Measurements from ENCODE around the gene MAMLD1.

Gene MAMLD1

DNA sequence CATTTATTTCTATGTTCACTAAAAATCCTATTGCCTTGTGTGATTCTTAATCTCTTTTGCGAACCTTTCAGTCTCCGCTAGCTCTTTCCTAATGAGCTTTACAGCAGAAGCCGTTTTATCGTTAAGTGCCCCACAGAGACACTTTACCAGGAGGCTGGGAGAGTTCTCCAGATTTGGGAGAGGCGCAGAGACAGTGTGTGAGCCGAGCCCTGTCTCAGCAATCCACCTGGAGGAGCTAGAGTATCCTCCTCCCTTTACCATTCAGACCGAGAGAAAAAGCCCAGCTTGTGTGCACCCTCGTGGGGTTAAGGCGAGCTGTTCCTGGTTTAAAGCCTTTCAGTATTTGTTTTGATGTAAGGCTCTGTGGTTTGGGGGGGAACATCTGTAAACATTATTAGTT is 150.4 kb downstream of the MAMLD1 start:
- Histone ChIP-seq H3K4me3 (replicated peaks; ENCODE audit: low read depth, low read length) (no peak overlapping the region), H3K27me3 (replicated peaks; ENCODE audit: control insufficient read depth, insufficient read depth, low read length) (no peaks in the 10 kb centered on the region; the same call in none of the 2 replicates), H3K36me3 (ENCODE audit: control insufficient read depth, insufficient read depth, low read length) (no peaks in the 10 kb centered on the region)
- DNase-seq (ENCODE audit: extremely low read depth, insufficient read length), result no peak
- TF ChIP-seq, protein P1, sequence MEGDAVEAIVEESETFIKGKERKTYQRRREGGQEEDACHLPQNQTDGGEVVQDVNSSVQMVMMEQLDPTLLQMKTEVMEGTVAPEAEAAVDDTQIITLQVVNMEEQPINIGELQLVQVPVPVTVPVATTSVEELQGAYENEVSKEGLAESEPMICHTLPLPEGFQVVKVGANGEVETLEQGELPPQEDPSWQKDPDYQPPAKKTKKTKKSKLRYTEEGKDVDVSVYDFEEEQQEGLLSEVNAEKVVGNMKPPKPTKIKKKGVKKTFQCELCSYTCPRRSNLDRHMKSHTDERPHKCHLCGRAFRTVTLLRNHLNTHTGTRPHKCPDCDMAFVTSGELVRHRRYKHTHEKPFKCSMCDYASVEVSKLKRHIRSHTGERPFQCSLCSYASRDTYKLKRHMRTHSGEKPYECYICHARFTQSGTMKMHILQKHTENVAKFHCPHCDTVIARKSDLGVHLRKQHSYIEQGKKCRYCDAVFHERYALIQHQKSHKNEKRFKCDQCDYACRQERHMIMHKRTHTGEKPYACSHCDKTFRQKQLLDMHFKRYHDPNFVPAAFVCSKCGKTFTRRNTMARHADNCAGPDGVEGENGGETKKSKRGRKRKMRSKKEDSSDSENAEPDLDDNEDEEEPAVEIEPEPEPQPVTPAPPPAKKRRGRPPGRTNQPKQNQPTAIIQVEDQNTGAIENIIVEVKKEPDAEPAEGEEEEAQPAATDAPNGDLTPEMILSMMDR (IDR thresholded peaks at IDR 0.05; ENCODE audit: insufficient read depth, low read length, poor library complexity, severe bottlenecking), result no peak

DNA sequence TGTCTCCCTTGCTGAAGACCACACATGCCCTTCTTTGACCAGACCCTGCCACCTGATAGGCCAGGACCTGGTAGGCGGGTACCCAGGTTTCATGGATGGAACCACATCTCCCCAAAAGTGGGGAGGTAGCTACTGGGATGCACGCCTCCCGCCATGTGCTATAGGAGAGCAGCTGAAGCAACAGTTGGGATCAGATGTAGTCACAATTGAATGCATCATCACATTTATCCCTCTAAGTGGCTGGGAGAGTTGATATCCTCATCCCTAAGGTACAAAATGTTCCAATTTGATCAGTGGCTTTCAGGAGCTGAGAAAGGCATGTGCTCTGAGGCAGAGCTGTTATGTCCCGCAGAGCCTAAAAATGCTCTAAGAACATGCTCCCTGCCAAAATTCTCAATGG is 151.3 kb downstream of the MAMLD1 start:
- Histone ChIP-seq H3K36me3 (ENCODE audit: control insufficient read depth, insufficient read depth, low read length) (no peaks in the 10 kb centered on the region), H3K27me3 (replicated peaks; ENCODE audit: control insufficient read depth, insufficient read depth, low read length) (no peaks in the 10 kb centered on the region; the same call in none of the 2 replicates), H3K4me3 (replicated peaks; ENCODE audit: low read depth, low read length) (no peak overlapping the region)
- TF ChIP-seq, protein P1 (IDR thresholded peaks at IDR 0.05; ENCODE audit: insufficient read depth, low read length, poor library complexity, severe bottlenecking), result no peak
- DNase-seq (ENCODE audit: extremely low read depth, insufficient read length), result no peak

DNA sequence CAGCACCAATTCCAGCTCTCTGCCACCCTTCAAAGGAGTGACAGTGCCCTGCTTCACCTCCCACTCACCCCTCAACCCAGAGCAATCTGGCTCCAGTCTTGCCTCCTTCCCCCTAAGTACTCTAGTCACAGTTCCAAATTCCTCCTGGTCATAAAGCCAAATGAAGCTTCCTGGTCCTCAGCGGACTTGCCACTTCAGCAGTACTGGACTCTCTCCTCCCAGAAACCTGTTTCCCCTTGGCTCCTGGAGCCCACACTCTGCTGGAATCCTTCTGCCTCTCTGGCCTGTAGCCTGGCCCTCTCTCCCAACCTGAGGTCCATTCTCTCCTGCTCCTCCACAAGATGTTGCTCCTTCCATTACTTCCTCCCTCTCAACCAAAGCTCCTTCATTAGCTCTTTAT is 152.7 kb downstream of the MAMLD1 start:
- DNase-seq (ENCODE audit: extremely low read depth, insufficient read length), result no peak
- no peak overlapping the region for H3K4me3 ChIP-seq (replicated peaks; ENCODE audit: low read depth, low read length)
- no peaks in the 10 kb centered on the region for H3K36me3 ChIP-seq (ENCODE audit: control insufficient read depth, insufficient read depth, low read length)
- TF ChIP-seq, protein P1 (IDR thresholded peaks at IDR 0.05; ENCODE audit: insufficient read depth, low read length, poor library complexity, severe bottlenecking), result no peak
- no peaks in the 10 kb centered on the region; the same call in none of the 2 replicates for H3K27me3 ChIP-seq (replicated peaks; ENCODE audit: control insufficient read depth, insufficient read depth, low read length)

DNA sequence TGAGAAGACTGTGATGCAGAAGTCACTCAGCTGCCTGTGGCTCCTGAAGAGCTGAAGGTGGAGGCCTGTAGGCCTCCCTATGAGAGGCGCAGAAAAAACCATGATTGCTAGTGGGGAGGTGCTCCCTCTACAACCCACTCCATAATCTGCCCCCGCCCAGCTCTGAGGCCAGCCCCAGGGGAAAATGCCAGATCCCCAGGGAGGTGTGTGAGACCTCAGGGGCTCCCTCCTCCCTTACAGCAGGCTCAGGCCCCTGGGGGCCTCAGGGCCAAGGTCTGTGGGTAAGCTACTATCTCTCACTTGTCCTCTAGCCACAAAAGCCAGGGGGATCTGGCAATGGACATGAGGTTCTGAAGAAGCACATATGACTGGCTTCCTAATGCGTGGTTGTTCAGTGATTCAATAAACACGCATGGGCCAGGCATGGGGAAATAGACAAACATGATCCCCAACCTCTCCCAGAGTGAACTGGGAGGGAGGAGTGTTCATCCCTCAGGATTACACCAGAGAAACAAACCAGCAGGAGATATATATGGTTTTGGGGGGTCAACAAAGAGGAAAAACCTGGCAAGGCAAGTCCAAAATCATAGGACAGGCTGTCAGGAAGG is 154.3 kb downstream of the MAMLD1 start:
- no peaks in the 10 kb centered on the region; the same call in none of the 2 replicates for H3K27me3 ChIP-seq (replicated peaks; ENCODE audit: control insufficient read depth, insufficient read depth, low read length)
- TF ChIP-seq, protein P1 (IDR thresholded peaks at IDR 0.05; ENCODE audit: insufficient read depth, low read length, poor library complexity, severe bottlenecking), result no peak
- H3K36me3 ChIP-seq (ENCODE audit: control insufficient read depth, insufficient read depth, low read length), result no peaks in the 10 kb centered on the region
- DNase-seq (ENCODE audit: extremely low read depth, insufficient read length), result no peak
- no peak overlapping the region for H3K4me3 ChIP-seq (replicated peaks; ENCODE audit: low read depth, low read length)

DNA sequence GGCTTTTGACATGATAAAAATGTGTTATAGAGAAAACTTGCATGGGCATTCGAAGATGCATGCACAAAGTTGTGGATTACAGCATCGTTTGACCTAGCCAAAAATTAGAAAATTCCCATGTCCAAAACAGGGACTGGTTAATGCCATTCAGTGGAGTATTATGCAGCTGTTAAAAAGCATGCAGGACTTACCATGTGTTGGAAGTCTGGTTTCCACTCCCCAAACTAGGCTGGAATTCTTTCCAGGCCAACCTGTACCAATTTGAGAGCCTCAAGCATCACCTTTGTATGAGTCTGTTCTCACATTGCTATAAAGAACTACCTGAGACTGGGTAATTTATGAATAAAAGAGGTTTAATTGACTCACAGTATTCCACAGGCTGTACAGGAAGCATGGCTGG is 159.4 kb downstream of the MAMLD1 start:
- no peak for DNase-seq (ENCODE audit: extremely low read depth, insufficient read length)
- Histone ChIP-seq H3K36me3 (ENCODE audit: control insufficient read depth, insufficient read depth, low read length) (no peaks in the 10 kb centered on the region), H3K27me3 (replicated peaks; ENCODE audit: control insufficient read depth, insufficient read depth, low read length) (no peaks in the 10 kb centered on the region; the same call in 1 of the 2 replicates), H3K4me3 (replicated peaks; ENCODE audit: low read depth, low read length) (no peak overlapping the region)
- TF ChIP-seq, protein P1 (IDR thresholded peaks at IDR 0.05; ENCODE audit: insufficient read depth, low read length, poor library complexity, severe bottlenecking), result no peak
